ENCODE measurements around the gene SPPL3.

The SPPL3 gene

GRCh38 chr12:120890963-120891362, 13.2 kb downstream of the SPPL3 start:
- Histone ChIP-seq H3K36me3 (ENCODE audit: control insufficient read depth, insufficient read depth, low read length) (no peaks in the 10 kb centered on the region; the same call in 1 of the 2 replicates), H3K4me3 (replicated peaks; ENCODE audit: low read depth, low read length) (no peak overlapping the region), H3K27me3 (replicated peaks; ENCODE audit: control insufficient read depth, insufficient read depth, low read length) (no peaks in the 10 kb centered on the region)
- no peak for TF ChIP-seq CTCF (IDR thresholded peaks at IDR 0.05; ENCODE audit: insufficient read depth, low read length, poor library complexity, severe bottlenecking)
- no peak for DNase-seq (ENCODE audit: extremely low read depth, insufficient read length)

DNA sequence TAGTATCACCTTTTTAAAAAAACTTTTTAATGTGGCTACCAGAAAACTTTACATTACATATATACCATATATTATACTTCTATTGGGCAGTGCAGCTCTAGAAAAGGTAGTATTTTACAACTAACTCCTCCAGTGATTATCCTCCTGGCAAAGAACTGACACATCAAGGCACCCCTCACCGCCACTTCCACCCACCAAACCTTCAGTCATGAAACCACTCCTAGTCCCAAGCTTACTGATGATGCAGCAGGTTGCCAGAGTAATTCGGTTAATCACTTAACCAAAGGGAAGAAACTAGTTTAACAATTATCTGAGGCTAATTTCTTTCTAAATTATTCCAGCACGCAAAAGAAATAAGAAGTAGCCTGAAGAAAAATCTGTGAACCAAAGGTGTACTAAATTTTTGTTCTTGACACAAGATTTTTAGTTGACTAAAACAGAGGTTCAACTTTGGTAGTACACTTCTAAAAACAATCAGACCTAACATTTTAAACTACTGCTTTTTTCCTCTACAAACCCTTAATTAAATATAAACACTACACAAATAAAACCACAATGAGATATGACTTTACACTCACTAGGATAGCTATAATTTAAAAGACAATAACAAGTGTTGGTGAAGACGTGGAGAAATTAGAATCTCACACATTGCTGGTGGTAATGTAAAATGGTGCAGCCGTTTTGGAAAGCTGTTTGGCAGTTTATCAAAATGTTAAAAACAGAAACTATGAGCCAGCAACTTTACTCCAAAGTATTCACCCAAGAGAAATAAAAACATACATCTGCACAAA, 16.7 kb downstream of the SPPL3 start:
- no peak for DNase-seq (ENCODE audit: extremely low read depth, insufficient read length)
- Histone ChIP-seq H3K27me3 (replicated peaks; ENCODE audit: control insufficient read depth, insufficient read depth, low read length) (no peaks in the 10 kb centered on the region), H3K4me3 (replicated peaks; ENCODE audit: low read depth, low read length) (no peak overlapping the region), H3K36me3 (ENCODE audit: control insufficient read depth, insufficient read depth, low read length) (no peaks in the 10 kb centered on the region; the same call in 1 of the 2 replicates)
- no peak for TF ChIP-seq CTCF (IDR thresholded peaks at IDR 0.05; ENCODE audit: insufficient read depth, low read length, poor library complexity, severe bottlenecking)

- Histone ChIP-seq H3K27me3 (replicated peaks; ENCODE audit: control insufficient read depth, insufficient read depth, low read length) (no peaks in the 10 kb centered on the region), H3K36me3 (ENCODE audit: control insufficient read depth, insufficient read depth, low read length) (no peaks in the 10 kb centered on the region; the same call in 1 of the 2 replicates), H3K4me3 (replicated peaks; ENCODE audit: low read depth, low read length) (peak overlapping the region; percentile 28; the same call in 1 of the 2 replicates)
- DNase-seq (ENCODE audit: extremely low read depth, insufficient read length) = peak; percentile 20
- no peak for TF ChIP-seq CTCF (IDR thresholded peaks at IDR 0.05; ENCODE audit: insufficient read depth, low read length, poor library complexity, severe bottlenecking)
Observed at GRCh38 chr12:120886199-120887018, 17.7 kb downstream of the SPPL3 start.

DNA sequence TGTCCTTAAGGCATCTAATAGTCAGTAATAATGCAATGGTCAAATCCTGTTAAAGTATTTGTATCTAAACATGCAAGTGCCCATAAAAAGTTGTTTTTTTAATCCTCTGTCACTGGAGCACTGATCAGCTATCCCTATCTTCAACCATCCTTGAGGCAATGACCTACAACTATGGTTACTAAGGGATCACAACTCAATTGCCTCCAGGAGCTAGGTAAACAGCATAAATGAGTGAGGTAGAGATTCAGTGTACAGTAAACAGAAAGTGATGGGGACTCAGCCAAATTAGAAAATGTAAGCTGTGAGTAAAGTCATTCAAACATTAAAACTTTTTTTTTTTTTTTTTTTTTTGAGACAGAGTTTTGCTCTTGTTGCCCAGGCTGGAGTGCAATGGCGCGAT, 18.6 kb downstream of the SPPL3 start:
- DNase-seq (ENCODE audit: extremely low read depth, insufficient read length) = no peak
- no peak for TF ChIP-seq CTCF (IDR thresholded peaks at IDR 0.05; ENCODE audit: insufficient read depth, low read length, poor library complexity, severe bottlenecking)
- no peak overlapping the region for H3K4me3 ChIP-seq (replicated peaks; ENCODE audit: low read depth, low read length)
- H3K27me3 ChIP-seq (replicated peaks; ENCODE audit: control insufficient read depth, insufficient read depth, low read length) = no peaks in the 10 kb centered on the region
- no peaks in the 10 kb centered on the region; the same call in 1 of the 2 replicates for H3K36me3 ChIP-seq (ENCODE audit: control insufficient read depth, insufficient read depth, low read length)

DNA sequence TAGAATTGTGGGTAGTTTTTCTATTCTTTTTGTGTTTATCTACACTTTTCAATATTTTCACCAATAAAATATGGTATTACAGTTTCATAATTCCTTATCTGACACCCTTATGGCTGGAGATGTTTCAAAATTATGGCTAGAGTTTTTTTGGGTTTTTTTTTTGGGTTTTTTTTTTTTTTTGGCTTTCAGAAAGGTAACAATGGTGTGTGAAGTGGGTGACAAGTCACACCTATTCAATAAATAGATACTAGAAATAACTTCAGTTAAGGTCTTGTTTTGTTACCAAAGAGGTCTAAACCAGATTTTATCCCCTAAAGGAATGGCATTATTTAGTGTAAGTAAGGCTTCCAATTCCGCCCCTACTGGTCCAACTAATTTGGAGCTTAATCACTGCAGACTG, 19.5 kb downstream of the SPPL3 start:
- Histone ChIP-seq H3K27me3 (replicated peaks; ENCODE audit: control insufficient read depth, insufficient read depth, low read length) (no peaks in the 10 kb centered on the region), H3K36me3 (ENCODE audit: control insufficient read depth, insufficient read depth, low read length) (no peaks in the 10 kb centered on the region; the same call in 1 of the 2 replicates), H3K4me3 (replicated peaks; ENCODE audit: low read depth, low read length) (no peak overlapping the region)
- TF ChIP-seq CTCF (IDR thresholded peaks at IDR 0.05; ENCODE audit: insufficient read depth, low read length, poor library complexity, severe bottlenecking) = no peak
- DNase-seq (ENCODE audit: extremely low read depth, insufficient read length) = no peak
